ENCODE results near the gene GPR21. TPM values are rescaled to one million over a fixed set of nuclear protein-coding genes. Genes with fewer than 3 reads are reported as not detected.

The GPR21 gene
- total and polyA plus RNA-seq, 2 donors (not counting 1 experiment from before 2014, with no cell fraction given): 0.66 to 1.2 TPM

DNA sequence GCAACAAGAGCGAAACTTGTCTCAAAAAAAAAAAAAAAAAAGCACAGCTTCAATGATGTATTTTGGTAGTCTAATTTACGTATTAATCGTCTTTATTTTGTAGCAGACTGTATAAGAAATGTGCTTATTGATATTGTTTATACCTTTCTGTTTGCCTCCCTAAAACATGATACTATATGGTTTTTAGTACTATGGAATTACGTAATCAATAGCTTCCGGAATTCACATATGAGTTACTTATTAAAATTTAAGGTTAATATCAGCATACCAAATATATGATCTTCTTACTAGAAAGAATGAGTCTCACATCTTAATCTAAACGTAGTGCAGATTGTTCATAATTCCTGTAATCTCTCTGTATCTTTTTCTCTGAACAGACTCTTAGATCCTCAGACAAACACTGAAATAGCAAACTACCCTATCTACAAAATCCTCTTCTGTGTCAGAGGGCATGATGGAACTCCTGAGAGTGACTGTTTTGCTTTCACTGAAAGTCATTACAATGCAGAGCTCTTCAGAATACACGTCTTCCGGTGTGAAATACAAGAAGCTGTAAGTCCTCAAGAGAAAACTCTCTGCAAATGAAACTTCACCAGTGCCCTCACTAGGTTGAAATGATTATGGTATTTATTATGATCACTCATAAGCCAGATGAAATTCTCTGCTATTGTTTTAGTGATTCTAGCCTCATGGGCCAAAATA lies 44.4 kb upstream of the GPR21 start:
- Histone ChIP-seq H3K36me3 (ENCODE audit: control insufficient read depth, insufficient read depth, low read length) (no peaks in the 10 kb centered on the region), H3K27ac (ENCODE audit: insufficient read depth, low read length) (no peak overlapping the region), H3K9ac (ENCODE audit: insufficient read depth, low read length) (no peak overlapping the region), H3K27me3 (ENCODE audit: control insufficient read depth, insufficient read depth, low read length) (no peaks in the 10 kb centered on the region), H3K4me3 (replicated peaks in 1 of 4; ENCODE audit: control extremely low read depth in 1 of 4, insufficient read depth in 1 of 4, low read depth in 3 of 4, low read length in 4 of 4) (no peak overlapping the region), H3K4me2 (ENCODE audit: extremely low read depth, insufficient read depth, low read length) (no peak overlapping the region), H4K20me1 (ENCODE audit: control insufficient read depth, extremely low read depth, insufficient read depth, low read length) (no peaks in the 10 kb centered on the region), H3K9me3 (ENCODE audit: control insufficient read depth, insufficient read depth, low read depth, low read length) (no peaks in the 10 kb centered on the region), H3K4me1 (ENCODE audit: control insufficient read depth, extremely low read depth, insufficient read depth, low read length) (no peaks in the 10 kb centered on the region), H3K79me2 (ENCODE audit: control insufficient read depth, insufficient read depth, low read length) (no peaks in the 10 kb centered on the region), H2AFZ (ENCODE audit: low read length) (no peak overlapping the region)
- no peak for DNase-seq (ENCODE audit: low read depth in 2 of 2)
- TF ChIP-seq EZH2 (IDR thresholded peaks at IDR 0.05; ENCODE audit: low read length, missing control alignments) (no peak), CTCF (conservative IDR thresholded peaks at IDR 0.05 in 1 of 2, IDR thresholded peaks at IDR 0.05 in 1 of 2; ENCODE audit: low read depth in 1 of 2, low read length in 2 of 2) (no peak)

- Histone ChIP-seq H3K79me2 (ENCODE audit: control insufficient read depth, insufficient read depth, low read length) (no peaks in the 10 kb centered on the region), H3K9ac (ENCODE audit: insufficient read depth, low read length) (no peak overlapping the region), H3K4me1 (ENCODE audit: control insufficient read depth, extremely low read depth, insufficient read depth, low read length) (no peaks in the 10 kb centered on the region), H3K36me3 (ENCODE audit: control insufficient read depth, insufficient read depth, low read length) (no peaks in the 10 kb centered on the region), H3K27me3 (ENCODE audit: control insufficient read depth, insufficient read depth, low read length) (no peaks in the 10 kb centered on the region), H3K4me3 (replicated peaks in 1 of 4; ENCODE audit: control extremely low read depth in 1 of 4, insufficient read depth in 1 of 4, low read depth in 3 of 4, low read length in 4 of 4) (no peak overlapping the region), H3K4me2 (ENCODE audit: extremely low read depth, insufficient read depth, low read length) (no peak overlapping the region), H3K9me3 (ENCODE audit: control insufficient read depth, insufficient read depth, low read depth, low read length) (no peaks in the 10 kb centered on the region), H4K20me1 (ENCODE audit: control insufficient read depth, extremely low read depth, insufficient read depth, low read length) (no peaks in the 10 kb centered on the region), H2AFZ (ENCODE audit: low read length) (no peak overlapping the region), H3K27ac (ENCODE audit: insufficient read depth, low read length) (peak overlapping the region; percentile 52)
- DNase-seq (ENCODE audit: low read depth in 2 of 2): peak; percentile 92 to 93
- TF ChIP-seq CTCF (conservative IDR thresholded peaks at IDR 0.05 in 1 of 2, IDR thresholded peaks at IDR 0.05 in 1 of 2; ENCODE audit: low read depth in 1 of 2, low read length in 2 of 2): peak; percentile 61 to 72
- TF ChIP-seq EZH2 (IDR thresholded peaks at IDR 0.05; ENCODE audit: low read length, missing control alignments): no peak
Measured at GRCh38 chr9:122991370-122991830, 42.1 kb upstream of the GPR21 start.

DNA sequence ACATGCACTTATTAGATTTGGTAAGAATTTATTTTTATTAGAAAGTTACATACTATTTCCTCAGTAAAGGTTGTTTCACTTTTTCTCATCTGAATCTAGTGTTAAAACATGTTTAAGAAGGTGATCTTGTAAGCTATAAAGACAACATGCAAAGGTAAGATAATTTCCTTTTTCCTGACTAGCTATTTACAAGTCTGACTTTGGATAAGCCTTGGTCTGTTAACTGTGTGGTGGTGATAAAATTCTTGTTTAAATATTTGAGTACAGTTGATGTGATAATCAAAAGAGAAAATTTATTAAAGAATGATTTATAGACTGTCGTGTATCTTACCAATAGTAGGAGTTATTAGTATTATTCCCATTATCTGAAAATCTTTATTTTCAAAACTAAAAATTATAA lies 36.9 kb upstream of the GPR21 start:
- Histone ChIP-seq H3K4me1 (ENCODE audit: control insufficient read depth, extremely low read depth, insufficient read depth, low read length) (no peaks in the 10 kb centered on the region), H2AFZ (ENCODE audit: low read length) (no peak overlapping the region), H3K4me2 (ENCODE audit: extremely low read depth, insufficient read depth, low read length) (no peak overlapping the region), H3K9ac (ENCODE audit: insufficient read depth, low read length) (no peak overlapping the region), H3K27ac (ENCODE audit: insufficient read depth, low read length) (no peak overlapping the region), H3K36me3 (ENCODE audit: control insufficient read depth, insufficient read depth, low read length) (no peaks in the 10 kb centered on the region), H4K20me1 (ENCODE audit: control insufficient read depth, extremely low read depth, insufficient read depth, low read length) (no peaks in the 10 kb centered on the region), H3K27me3 (ENCODE audit: control insufficient read depth, insufficient read depth, low read length) (no peaks in the 10 kb centered on the region), H3K9me3 (ENCODE audit: control insufficient read depth, insufficient read depth, low read depth, low read length) (no peaks in the 10 kb centered on the region), H3K79me2 (ENCODE audit: control insufficient read depth, insufficient read depth, low read length) (no peaks in the 10 kb centered on the region), H3K4me3 (replicated peaks in 1 of 4; ENCODE audit: control extremely low read depth in 1 of 4, insufficient read depth in 1 of 4, low read depth in 3 of 4, low read length in 4 of 4) (no peak overlapping the region)
- no peak for DNase-seq (ENCODE audit: low read depth in 2 of 2)
- no peak for TF ChIP-seq CTCF (conservative IDR thresholded peaks at IDR 0.05 in 1 of 2, IDR thresholded peaks at IDR 0.05 in 1 of 2; ENCODE audit: low read depth in 1 of 2, low read length in 2 of 2)
- TF ChIP-seq EZH2 (IDR thresholded peaks at IDR 0.05; ENCODE audit: low read length, missing control alignments): no peak

Measured in fibroblast of lung (primary cell).